IPS-15b (cell line): ENCODE data around the gene NFIB.

Experiments used
- H3K27me3 ChIP-seq: one replicate; pipeline ENCODE4 v1.6.1; 2013; ENCODE audit warnings: low read length; ENCODE audit not compliant: control insufficient read depth, insufficient read depth
- H3K36me3 ChIP-seq: one replicate; pipeline ENCODE4 v1.6.1; 2013; ENCODE audit warnings: low read length; ENCODE audit not compliant: control insufficient read depth, insufficient read depth
- H3K4me1 ChIP-seq: one replicate; pipeline ENCODE4 v1.6.1; 2013; ENCODE audit warnings: mild to moderate bottlenecking, low read length; ENCODE audit not compliant: control insufficient read depth, insufficient read depth
- H3K4me3 ChIP-seq: one replicate; pipeline ENCODE4 v1.5.1; 2013; ENCODE audit warnings: low read depth, low read length
- H3K9ac ChIP-seq: one replicate; pipeline ENCODE4 v1.6.1; 2013; ENCODE audit warnings: low read depth, mild to moderate bottlenecking, low read length
- H3K9me3 ChIP-seq: one replicate; pipeline ENCODE4 v1.6.1; 2013; ENCODE audit warnings: mild to moderate bottlenecking, low read length; ENCODE audit not compliant: control insufficient read depth, insufficient read depth

NFIB gene

DNA sequence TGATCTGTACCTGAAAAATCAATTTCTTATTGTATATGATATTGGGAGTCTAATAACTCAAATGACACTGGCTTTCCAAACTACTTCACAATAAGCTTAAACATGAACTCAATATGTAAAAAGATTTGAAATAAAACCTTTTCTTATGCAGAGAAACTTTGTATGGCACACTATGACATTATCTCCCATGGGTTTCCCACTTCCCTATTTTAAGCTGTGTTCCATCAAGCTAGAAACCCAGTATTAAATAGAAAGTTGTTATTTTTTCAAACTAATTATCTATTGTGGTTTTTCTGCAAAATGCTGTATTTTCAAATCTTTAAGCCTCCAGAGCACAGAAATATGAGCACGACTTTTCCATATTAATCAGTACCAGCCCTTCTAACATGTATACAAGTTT is 174.7 kb downstream of the NFIB start:
- Histone ChIP-seq H3K4me1 (no peaks in the 10 kb centered on the region), H3K27me3 (no peaks in the 10 kb centered on the region), H3K36me3 (no peaks in the 10 kb centered on the region)

DNA sequence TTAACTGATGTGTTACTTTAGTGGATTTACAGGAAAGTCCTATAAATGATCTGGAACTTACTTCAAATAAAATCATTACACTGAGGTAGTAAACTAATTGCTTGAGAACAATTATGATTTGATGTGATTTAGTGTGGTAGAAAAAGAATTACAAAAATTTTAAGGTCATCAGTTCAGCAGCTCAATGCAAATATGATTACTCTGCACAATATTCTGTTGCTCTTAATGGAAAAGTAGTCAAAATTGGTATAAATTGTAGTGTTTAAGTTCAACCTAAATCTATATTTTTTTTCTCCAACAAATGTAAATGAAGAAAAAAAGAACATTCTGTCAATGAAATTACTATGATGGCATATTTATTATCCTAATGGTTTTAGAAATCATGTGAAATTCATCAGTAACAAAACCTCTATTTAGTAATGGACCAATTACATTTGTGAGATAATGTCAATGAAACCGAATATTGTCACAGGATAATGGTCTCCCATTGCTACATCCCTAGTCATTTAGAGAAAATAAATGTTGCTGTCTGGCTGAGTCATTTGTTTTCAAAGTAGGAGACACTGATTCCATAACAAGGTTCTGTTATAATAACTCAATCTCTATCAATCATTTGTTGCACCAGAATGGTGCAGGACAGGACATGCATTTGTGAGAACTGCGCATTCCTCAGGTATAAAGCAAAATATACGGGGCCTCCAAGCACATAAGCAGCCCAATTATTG is 177.1 kb downstream of the NFIB start:
- no peaks in the 10 kb centered on the region for H3K9me3 ChIP-seq
- no peak overlapping the region for H3K9ac ChIP-seq
- H3K4me3 ChIP-seq: no peak overlapping the region
- no peaks in the 10 kb centered on the region for H3K4me1 ChIP-seq
- H3K27me3 ChIP-seq: no peaks in the 10 kb centered on the region
- H3K36me3 ChIP-seq: no peaks in the 10 kb centered on the region

More for the DNA sequence above, 174.7 kb downstream of the NFIB start:
- H3K9ac ChIP-seq: no peak overlapping the region
- H3K4me3 ChIP-seq: no peak overlapping the region
- H3K9me3 ChIP-seq: no peaks in the 10 kb centered on the region

DNA sequence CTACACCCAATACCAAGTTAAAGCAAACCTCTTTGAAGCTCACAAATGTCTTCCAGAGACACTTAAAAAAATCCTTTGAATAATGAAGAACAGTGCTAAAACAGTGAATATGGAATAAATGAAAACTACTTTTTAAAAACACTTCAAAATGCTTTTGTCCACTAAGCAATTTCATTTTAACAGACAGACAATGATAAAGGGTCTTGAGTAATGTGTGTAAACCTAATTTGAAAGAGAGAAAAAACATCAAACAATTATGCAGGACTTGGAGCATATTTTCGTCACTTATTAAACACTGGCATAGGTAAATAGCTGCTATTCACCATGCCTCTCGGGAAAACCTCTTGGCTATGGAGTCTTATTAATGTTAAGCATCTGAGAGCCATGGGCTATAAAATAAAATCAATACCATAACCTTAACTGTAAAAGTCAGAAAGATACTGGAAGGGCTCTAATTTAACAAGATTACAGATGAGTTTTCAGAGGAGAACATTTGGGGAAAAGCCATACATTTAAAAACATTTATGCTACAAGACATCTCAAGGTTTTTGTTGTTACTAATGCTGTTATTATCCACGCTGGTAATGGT is 177.8 kb downstream of the NFIB start:
- Histone ChIP-seq H3K27me3 (no peaks in the 10 kb centered on the region), H3K4me1 (no peaks in the 10 kb centered on the region), H3K4me3 (no peak overlapping the region), H3K9me3 (no peaks in the 10 kb centered on the region), H3K9ac (no peak overlapping the region), H3K36me3 (no peaks in the 10 kb centered on the region)

DNA sequence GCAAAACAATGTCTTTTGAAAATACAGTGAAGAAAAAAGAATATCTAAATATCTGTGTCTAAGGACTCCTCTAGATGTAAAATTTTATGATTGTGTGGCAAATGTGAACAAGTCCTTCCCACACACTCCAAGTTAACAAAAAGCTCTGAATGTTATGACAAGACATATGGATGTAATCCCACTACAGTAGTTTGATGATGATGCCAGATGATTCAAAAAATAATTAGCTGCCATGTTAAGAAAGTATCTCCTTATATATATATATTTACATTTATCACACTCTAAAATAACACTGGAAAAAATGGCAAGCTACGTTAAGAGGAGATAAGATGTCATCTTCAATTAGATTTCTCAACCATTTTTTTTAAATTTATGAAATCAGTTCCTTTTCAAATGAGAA is 178.5 kb downstream of the NFIB start:
- Histone ChIP-seq H3K4me3 (no peak overlapping the region), H3K9ac (no peak overlapping the region), H3K36me3 (no peaks in the 10 kb centered on the region), H3K4me1 (no peaks in the 10 kb centered on the region), H3K27me3 (no peaks in the 10 kb centered on the region), H3K9me3 (no peaks in the 10 kb centered on the region)

DNA sequence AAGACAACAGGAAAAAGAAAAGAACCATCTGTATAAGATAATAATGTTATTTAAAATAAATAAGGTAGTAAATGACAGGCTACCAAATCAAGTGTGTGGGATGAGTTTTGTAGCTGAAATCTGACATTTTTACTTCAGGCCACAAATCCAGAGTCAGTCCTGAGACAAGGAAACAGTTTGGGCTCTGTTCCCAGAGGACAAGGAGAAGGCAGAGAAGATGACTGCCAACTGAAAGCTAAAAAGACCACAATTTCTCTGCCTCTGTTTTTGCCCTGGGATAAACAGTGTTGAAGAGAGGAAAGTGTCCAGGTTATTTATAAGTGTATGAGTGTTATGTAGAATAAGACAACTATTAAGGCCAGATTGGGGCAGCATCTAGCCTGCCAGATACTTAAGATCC is 180.5 kb downstream of the NFIB start:
- H3K4me3 ChIP-seq: no peak overlapping the region
- H3K4me1 ChIP-seq: no peaks in the 10 kb centered on the region
- no peaks in the 10 kb centered on the region for H3K9me3 ChIP-seq
- H3K27me3 ChIP-seq: no peaks in the 10 kb centered on the region
- H3K36me3 ChIP-seq: no peaks in the 10 kb centered on the region
- H3K9ac ChIP-seq: no peak overlapping the region

DNA sequence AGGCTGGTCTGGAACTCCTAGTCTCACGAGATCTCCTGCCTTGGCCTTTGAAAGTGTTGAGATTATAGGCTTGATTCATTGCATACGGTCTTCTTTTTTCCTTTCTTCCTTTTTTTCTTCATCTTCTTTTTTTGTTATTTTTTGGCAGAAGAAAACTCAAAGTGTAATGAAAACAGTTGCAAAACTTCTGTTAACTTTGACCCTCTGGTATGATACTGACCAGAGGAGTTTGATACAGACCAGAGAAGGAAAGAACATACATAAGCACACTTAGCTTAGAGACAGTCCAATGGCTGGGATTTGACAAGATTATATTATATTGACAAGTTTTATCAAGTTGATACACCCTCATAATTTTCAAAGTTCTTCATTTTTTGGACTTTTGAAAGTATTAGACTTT is 181.2 kb downstream of the NFIB start:
- Histone ChIP-seq H3K36me3 (no peaks in the 10 kb centered on the region), H3K9me3 (no peaks in the 10 kb centered on the region), H3K4me1 (no peaks in the 10 kb centered on the region), H3K9ac (no peak overlapping the region), H3K4me3 (no peak overlapping the region), H3K27me3 (no peaks in the 10 kb centered on the region)

DNA sequence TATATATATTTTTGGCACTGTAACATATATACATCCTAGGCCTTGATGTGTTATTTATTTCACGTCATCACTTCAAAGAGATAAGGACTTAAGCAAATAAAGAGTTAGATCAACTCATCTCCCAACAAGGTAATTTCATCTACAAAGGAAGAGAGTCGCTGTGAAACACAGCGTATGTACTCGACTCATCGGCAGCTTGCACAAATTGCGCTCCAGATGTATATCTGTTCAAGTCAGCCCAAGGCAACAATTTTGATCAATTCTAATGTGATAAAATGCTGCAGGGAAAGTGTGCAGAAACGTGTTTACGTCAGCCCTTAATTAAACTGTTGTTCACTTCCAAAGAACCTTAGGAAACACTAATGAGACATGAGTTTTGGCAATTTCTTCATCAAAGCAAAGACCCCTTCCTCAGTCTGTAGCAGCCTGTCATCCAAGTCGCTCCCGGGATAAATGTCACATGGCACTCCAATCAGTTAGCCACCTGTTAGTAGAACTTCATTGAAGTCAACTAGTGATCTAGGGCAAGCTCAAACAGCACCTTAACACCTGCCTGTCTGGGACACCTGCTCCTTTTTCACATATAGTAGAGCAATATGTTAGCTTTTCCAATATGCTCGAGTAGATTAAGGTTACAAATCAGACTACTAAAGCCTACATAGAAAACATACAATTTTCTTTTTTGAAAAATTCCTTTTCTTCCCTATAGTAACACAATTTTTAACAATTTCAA is 182.4 kb downstream of the NFIB start:
- Histone ChIP-seq H3K4me1 (no peaks in the 10 kb centered on the region), H3K36me3 (no peaks in the 10 kb centered on the region), H3K4me3 (no peak overlapping the region), H3K27me3 (no peaks in the 10 kb centered on the region), H3K9me3 (no peaks in the 10 kb centered on the region), H3K9ac (no peak overlapping the region)

DNA sequence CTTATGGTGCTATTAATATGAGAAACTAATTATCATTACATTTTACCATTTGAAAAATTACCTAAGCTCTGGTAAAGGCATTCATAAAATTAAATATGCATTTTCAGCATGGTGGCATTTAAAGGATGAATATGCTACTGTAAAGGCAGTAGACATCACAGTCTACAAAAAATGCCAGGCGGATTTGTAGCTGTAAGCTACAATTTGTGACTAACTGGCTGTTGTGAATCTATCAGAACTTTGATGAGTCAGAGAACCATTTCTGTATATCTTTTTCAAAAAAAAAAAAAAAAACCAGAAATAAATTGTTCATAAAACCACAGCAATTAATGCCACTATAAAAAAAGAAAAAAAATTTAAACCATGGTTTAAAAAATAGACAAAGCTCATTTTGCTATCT is 186.3 kb downstream of the NFIB start:
- Histone ChIP-seq H3K9ac (no peak overlapping the region), H3K4me1 (no peaks in the 10 kb centered on the region), H3K36me3 (no peaks in the 10 kb centered on the region), H3K27me3 (no peaks in the 10 kb centered on the region), H3K4me3 (no peak overlapping the region), H3K9me3 (no peaks in the 10 kb centered on the region)

DNA sequence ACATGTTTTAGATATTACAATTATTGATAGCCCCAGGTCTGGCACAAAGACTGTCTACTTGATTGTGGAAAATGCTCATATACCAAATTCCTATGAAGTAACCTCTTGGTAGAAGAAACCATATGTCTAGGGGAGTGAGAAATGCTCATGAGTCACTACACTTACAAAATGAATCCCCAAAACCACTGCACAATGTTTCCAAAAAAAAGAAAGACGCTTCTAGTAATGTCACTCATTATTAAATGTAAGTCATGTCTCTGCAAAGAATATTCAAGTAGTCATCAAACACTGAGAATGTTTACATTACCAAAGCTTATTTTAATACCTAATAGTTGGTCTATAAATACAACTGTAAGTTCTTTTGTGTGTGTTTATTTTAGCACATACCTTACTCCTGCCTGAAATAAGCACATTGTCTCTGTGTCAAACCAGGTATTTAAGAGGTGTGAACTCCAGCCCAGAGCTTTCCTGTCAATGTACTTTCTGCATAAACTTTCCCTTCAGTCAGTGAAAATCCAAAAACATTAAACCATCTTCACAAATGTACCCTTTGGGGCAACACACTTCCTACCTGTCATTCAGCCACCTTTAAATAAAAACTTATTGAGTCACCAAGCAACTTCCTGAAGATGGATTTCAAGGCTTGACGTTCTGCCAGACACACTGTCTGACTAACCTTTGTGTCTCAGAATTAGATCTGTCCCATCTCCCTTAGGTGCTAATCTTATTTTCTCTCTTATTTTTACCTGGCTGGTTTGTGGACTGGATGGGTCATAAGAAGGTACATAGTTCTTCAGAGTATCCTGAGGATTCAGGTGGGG is 194.0 kb downstream of the NFIB start:
- no peaks in the 10 kb centered on the region for H3K36me3 ChIP-seq
- no peak overlapping the region for H3K9ac ChIP-seq
- H3K4me1 ChIP-seq: no peaks in the 10 kb centered on the region
- H3K4me3 ChIP-seq: no peak overlapping the region
- H3K27me3 ChIP-seq: no peaks in the 10 kb centered on the region
- H3K9me3 ChIP-seq: no peaks in the 10 kb centered on the region

DNA sequence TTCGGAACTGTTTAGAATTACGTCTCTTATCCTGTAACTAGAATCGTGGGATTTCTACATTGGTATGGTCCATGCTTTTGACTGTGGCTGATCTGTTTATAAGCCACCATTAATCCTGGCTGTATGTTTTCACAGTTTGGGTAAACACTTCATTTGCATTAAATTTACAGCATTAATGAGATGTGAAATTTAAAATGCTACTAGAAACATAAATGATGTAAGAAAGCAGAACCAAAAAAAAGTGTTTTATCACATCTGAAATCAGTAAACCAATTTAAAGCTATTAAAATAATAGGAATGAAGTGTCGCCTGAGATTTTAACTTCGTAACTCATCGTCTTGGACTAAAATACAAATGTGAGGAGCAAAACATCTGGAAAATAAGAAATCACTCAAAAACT is 201.7 kb downstream of the NFIB start:
- Histone ChIP-seq H3K9me3 (no peaks in the 10 kb centered on the region), H3K27me3 (no peaks in the 10 kb centered on the region), H3K4me3 (no peak overlapping the region), H3K4me1 (peaks cover 8% of the 10 kb centered on the region), H3K36me3 (no peaks in the 10 kb centered on the region), H3K9ac (no peak overlapping the region)

DNA sequence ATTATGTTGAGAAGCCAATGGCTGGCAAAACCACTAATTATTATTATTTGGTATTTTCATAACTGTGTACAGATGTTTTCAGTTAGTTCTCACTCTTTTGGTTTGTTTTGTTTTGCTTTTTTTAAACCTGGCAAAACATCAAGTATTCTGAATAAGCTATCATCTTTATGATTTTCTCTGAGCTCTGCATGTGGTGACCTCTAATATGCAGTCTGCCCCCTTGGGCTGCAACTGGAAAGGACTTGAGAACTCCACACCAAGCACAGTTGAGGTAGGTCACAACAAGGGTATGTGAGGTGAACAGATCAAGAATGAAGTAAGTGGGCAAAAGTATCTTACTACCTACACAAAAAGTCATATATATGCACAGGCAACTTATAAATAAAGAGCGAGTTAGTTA is 202.2 kb downstream of the NFIB start:
- Histone ChIP-seq H3K27me3 (no peaks in the 10 kb centered on the region), H3K9me3 (no peaks in the 10 kb centered on the region), H3K36me3 (no peaks in the 10 kb centered on the region), H3K9ac (no peak overlapping the region), H3K4me1 (peaks cover 12% of the 10 kb centered on the region), H3K4me3 (no peak overlapping the region)
